GM15510 (cell line): ENCODE data around the gene ZDHHC7.

Experiments used
- POLR2A ChIP-seq: IDR thresholded peaks from 3 replicates; pipeline ENCODE4 v1.6.1; 2011; ENCODE audit warnings: borderline replicate concordance; ENCODE audit not compliant: insufficient read length; ENCODE audit errors: extremely low read depth

ZDHHC7 gene

GRCh38 chr16:84993926-84994325 is 17.4 kb downstream of the ZDHHC7 start:
- no peak for TF ChIP-seq POLR2A

- no peak for TF ChIP-seq POLR2A
Observed at GRCh38 chr16:84992717-84993075, 18.6 kb downstream of the ZDHHC7 start.

GRCh38 chr16:84990782-84991181 is 20.6 kb downstream of the ZDHHC7 start:
- TF ChIP-seq POLR2A = no peak

GRCh38 chr16:84989749-84990620 is 21.4 kb downstream of the ZDHHC7 start:
- TF ChIP-seq POLR2A = no peak

GRCh38 chr16:84988328-84989080 is 22.8 kb downstream of the ZDHHC7 start:
- TF ChIP-seq POLR2A = no peak

GRCh38 chr16:84986879-84987278 is 24.5 kb downstream of the ZDHHC7 start:
- no peak for TF ChIP-seq POLR2A

GRCh38 chr16:84986102-84986501 is 25.2 kb downstream of the ZDHHC7 start:
- TF ChIP-seq POLR2A = no peak

GRCh38 chr16:84985079-84986065 is 26.0 kb downstream of the ZDHHC7 start:
- TF ChIP-seq POLR2A = no peak

- TF ChIP-seq POLR2A = no peak
Observed at GRCh38 chr16:84982434-84982833, 28.9 kb downstream of the ZDHHC7 start.

- TF ChIP-seq POLR2A = no peak
Observed at GRCh38 chr16:84979516-84979915, 31.8 kb downstream of the ZDHHC7 start.

GRCh38 chr16:84976644-84977400 is 34.5 kb downstream of the ZDHHC7 start:
- no peak for TF ChIP-seq POLR2A

GRCh38 chr16:84975522-84975921 is 35.8 kb downstream of the ZDHHC7 start:
- no peak for TF ChIP-seq POLR2A

GRCh38 chr16:84975066-84975465 is 36.3 kb downstream of the ZDHHC7 start:
- no peak for TF ChIP-seq POLR2A
